Measurements from ENCODE around the gene CCL25.

DNA sequence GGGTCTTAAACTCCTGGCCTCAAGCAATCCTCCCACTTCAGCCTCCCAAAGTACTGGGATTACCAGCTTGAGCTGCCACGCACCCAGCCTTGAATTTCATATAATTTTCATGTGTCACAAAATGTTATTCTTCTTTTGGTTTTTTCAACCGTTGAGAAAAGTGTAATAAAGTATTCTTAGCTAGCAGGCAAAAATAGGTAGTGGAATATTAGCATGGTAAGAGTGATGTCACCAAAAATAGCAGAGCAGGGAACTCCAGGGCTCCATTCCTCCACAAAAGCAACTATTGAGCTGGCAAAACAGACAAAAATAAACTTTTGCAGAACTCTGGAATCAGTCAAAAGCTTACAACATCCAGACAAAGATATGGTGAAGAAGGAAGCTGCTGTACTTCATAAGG lies 52.9 kb downstream of the CCL25 start:
- TF ChIP-seq, protein P1, sequence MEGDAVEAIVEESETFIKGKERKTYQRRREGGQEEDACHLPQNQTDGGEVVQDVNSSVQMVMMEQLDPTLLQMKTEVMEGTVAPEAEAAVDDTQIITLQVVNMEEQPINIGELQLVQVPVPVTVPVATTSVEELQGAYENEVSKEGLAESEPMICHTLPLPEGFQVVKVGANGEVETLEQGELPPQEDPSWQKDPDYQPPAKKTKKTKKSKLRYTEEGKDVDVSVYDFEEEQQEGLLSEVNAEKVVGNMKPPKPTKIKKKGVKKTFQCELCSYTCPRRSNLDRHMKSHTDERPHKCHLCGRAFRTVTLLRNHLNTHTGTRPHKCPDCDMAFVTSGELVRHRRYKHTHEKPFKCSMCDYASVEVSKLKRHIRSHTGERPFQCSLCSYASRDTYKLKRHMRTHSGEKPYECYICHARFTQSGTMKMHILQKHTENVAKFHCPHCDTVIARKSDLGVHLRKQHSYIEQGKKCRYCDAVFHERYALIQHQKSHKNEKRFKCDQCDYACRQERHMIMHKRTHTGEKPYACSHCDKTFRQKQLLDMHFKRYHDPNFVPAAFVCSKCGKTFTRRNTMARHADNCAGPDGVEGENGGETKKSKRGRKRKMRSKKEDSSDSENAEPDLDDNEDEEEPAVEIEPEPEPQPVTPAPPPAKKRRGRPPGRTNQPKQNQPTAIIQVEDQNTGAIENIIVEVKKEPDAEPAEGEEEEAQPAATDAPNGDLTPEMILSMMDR (IDR thresholded peaks at IDR 0.05): no peak
- no peak for TF ChIP-seq POLR2A (IDR thresholded peaks at IDR 0.05)
